ENCODE measurements around the gene SLC44A2. TPM values are rescaled to one million over a fixed set of nuclear protein-coding genes. Genes with fewer than 3 reads are reported as not detected.
A peak's percentile ranks its signal among the peaks of the same experiment; 100 is the strongest.

The SLC44A2 gene
- total RNA-seq, 2 donors from 2014 or later, result 47.5 to 56.4 TPM

- H3K36me3 ChIP-seq (replicated peaks in 1 of 2; ENCODE audit: insufficient read depth in 1 of 2, low read depth in 2 of 2), result peaks cover 12% of the 10 kb centered on the region in 2 donors
- H3K9me3 ChIP-seq, result no peaks in the 10 kb centered on the region
- no peak for DNase-seq
- no peak for ATAC-seq
- intact Hi-C loops (cut with DNase I), result no loop called here
- peaks cover 19% of the 10 kb centered on the region for H3K4me1 ChIP-seq
- 86 to 89% methylated on average over 7 to 8 of the region's 8 CpGs for WGBS, 2 donors
- no peaks in the 10 kb centered on the region for H3K27me3 ChIP-seq
- no peak overlapping the region for H3K27ac ChIP-seq
- TF ChIP-seq CTCF (IDR thresholded peaks at IDR 0.05), result no peak
- TF ChIP-seq POLR2A (IDR thresholded peaks at IDR 0.05), result no peak
- H3K4me3 ChIP-seq, result no peak overlapping the region
Measured at GRCh38 chr19:10639836-10640235, 14.5 kb downstream of the SLC44A2 start.

- Histone ChIP-seq H3K4me1 (peaks cover 24% of the 10 kb centered on the region), H3K27me3 (no peaks in the 10 kb centered on the region), H3K27ac (no peak overlapping the region), H3K4me3 (no peak overlapping the region), H3K36me3 (replicated peaks in 1 of 2; ENCODE audit: insufficient read depth in 1 of 2, low read depth in 2 of 2) (peaks cover 9 to 12% of the 10 kb centered on the region in 2 donors), H3K9me3 (no peaks in the 10 kb centered on the region)
- WGBS, 2 donors, result 30% methylated on average over 2 of the region's 2 CpGs; no CpG with 5 or more reads in 1 of the 2 donors
- TF ChIP-seq POLR2A (IDR thresholded peaks at IDR 0.05) (no peak), CTCF (IDR thresholded peaks at IDR 0.05) (no peak)
- DNase-seq (no peak), ATAC-seq (no peak)
- intact Hi-C loops (cut with DNase I), result no loop called here
Measured at GRCh38 chr19:10640361-10640760, 15.0 kb downstream of the SLC44A2 start.

GRCh38 chr19:10641248-10641647 is 15.9 kb downstream of the SLC44A2 start:
- WGBS, 2 donors, result 78 to 81% methylated on average over 4 of the region's 4 CpGs
- no peak overlapping the region for H3K4me3 ChIP-seq
- intact Hi-C loops (cut with DNase I), result no loop called here
- H3K27ac ChIP-seq, result no peak overlapping the region
- ATAC-seq (no peak), DNase-seq (no peak)
- H3K9me3 ChIP-seq, result no peaks in the 10 kb centered on the region
- TF ChIP-seq CTCF (IDR thresholded peaks at IDR 0.05), result no peak
- no peak for TF ChIP-seq POLR2A (IDR thresholded peaks at IDR 0.05)
- H3K36me3 ChIP-seq (replicated peaks in 1 of 2; ENCODE audit: insufficient read depth in 1 of 2, low read depth in 2 of 2), result peaks cover 9 to 10% of the 10 kb centered on the region in 2 donors
- no peaks in the 10 kb centered on the region for H3K27me3 ChIP-seq
- H3K4me1 ChIP-seq, result peaks cover 33% of the 10 kb centered on the region

- DNase-seq (no peak), ATAC-seq (no peak)
- Histone ChIP-seq H3K9me3 (no peaks in the 10 kb centered on the region), H3K4me3 (no peak overlapping the region), H3K27me3 (no peaks in the 10 kb centered on the region), H3K4me1 (peaks cover 42% of the 10 kb centered on the region), H3K36me3 (replicated peaks in 1 of 2; ENCODE audit: insufficient read depth in 1 of 2, low read depth in 2 of 2) (peaks cover 2 to 7% of the 10 kb centered on the region in 2 donors), H3K27ac (peak overlapping the region in 2 of 4 donors; percentile 77 to 79)
- 74% methylated on average over 23 of the region's 25 CpGs for WGBS, 2 donors
- TF ChIP-seq CTCF (IDR thresholded peaks at IDR 0.05) (no peak), POLR2A (IDR thresholded peaks at IDR 0.05) (no peak)
- intact Hi-C loops (cut with DNase I), result loop anchor here (2.0 kb wide), 1 partner anchor 60 kb away; no protein-coding TSS in a partner anchor
Measured at GRCh38 chr19:10642473-10643171, 17.3 kb downstream of the SLC44A2 start.

Measured in body of pancreas (tissue), 4 donors.